K562 (cell line): Measurements from ENCODE around the gene PPY. TPM values are rescaled to one million over a fixed set of nuclear protein-coding genes. Genes with fewer than 3 reads are reported as not detected.

Experiments used
- DNMT1 ChIP-seq: fragments of 450-650 bp; IDR thresholded peaks from 2 replicates; pipeline ENCODE4 v1.6.1; 2016; ENCODE audit warnings: antibody characterized with exemption, mild to moderate bottlenecking
- EP300 ChIP-seq: IDR thresholded peaks from 2 replicates; pipeline ENCODE4 v1.6.1; 2012; ENCODE audit warnings: low read length, improper control_type of control experiment
- KLF1 ChIP-seq: fragments of 450-650 bp; IDR thresholded peaks from 2 replicates; pipeline ENCODE4 v1.6.1; 2016; ENCODE audit warnings: missing genetic modification characterization, missing compliant biosample characterization
- MEF2A ChIP-seq: IDR thresholded peaks from 2 replicates; pipeline ENCODE4 v1.6.1; 2011; ENCODE audit warnings: low read depth, mild to moderate bottlenecking, low read length, moderate library complexity; ENCODE audit not compliant: control insufficient read depth
- NR2C2 ChIP-seq, 2 experiments: fragments of 200-800 bp in 1 of 2; sonication (Bioruptor generic) in 1 of 2; sonication (generic) in 1 of 2; formaldehyde crosslinking in 1 of 2; IDR thresholded peaks; 2 replicates each; pipeline versions ENCODE4 v1.6.1 to v1.8.0; 2016 to 2022; ENCODE audit warnings: mild to moderate bottlenecking in 1 of 2, missing compliant biosample characterization in 1 of 2, missing genetic modification characterization in 1 of 2, missing genetic modification reagents in 1 of 2
- NR4A1 ChIP-seq, 2 experiments: fragments of 250-450 bp in 1 of 2; fragments of 450-650 bp in 1 of 2; sonication (Bioruptor Pico) in 1 of 2; IDR thresholded peaks; 2 replicates each; pipeline versions ENCODE4 v1.4.0 to v1.6.1; 2016 to 2020; ENCODE audit warnings: mild to moderate bottlenecking in 2 of 2, missing compliant biosample characterization in 1 of 2, missing genetic modification characterization in 1 of 2, moderate library complexity in 1 of 2
- PCBP2 ChIP-seq: fragments of 200-400 bp; formaldehyde crosslinking; IDR thresholded peaks from 2 replicates; pipeline ENCODE4 v1.6.1; 2018; ENCODE audit warnings: low read length, low read depth, mild to moderate bottlenecking, moderate library complexity; ENCODE audit not compliant: poor library complexity, severe bottlenecking
- SRSF7 ChIP-seq: fragments of 200-400 bp; formaldehyde crosslinking; optimal IDR thresholded peaks from 2 replicates; pipeline ENCODE3; 2017; ENCODE audit warnings: mild to moderate bottlenecking, low read depth, low read length
- SRSF9 ChIP-seq: fragments of 200-400 bp; formaldehyde crosslinking; IDR thresholded peaks from 2 replicates; pipeline ENCODE4 v1.6.1; 2017; ENCODE audit warnings: low read depth, low read length, borderline replicate concordance
- TEAD1 ChIP-seq, 2 experiments: fragments of 450-650 bp in 1 of 2; sonication (generic) in 1 of 2; formaldehyde crosslinking; IDR thresholded peaks; 2 replicates each; pipeline versions ENCODE4 v1.4.0 to v1.8.0; 2020 to 2022; ENCODE audit warnings: mild to moderate bottlenecking in 2 of 2, missing genetic modification reagents in 1 of 2
- WHSC1 ChIP-seq: IDR thresholded peaks from one replicate; pipeline ENCODE4 v1.6.1; 2012; ENCODE audit warnings: low read length, control low read depth, inconsistent platforms
- XRCC5 ChIP-seq: fragments of 200-400 bp; formaldehyde crosslinking; IDR thresholded peaks from 2 replicates; pipeline ENCODE4 v1.6.1; 2017; ENCODE audit warnings: low read depth, mild to moderate bottlenecking, low read length
- ZNF583 ChIP-seq: fragments of 250-450 bp; sonication (Bioruptor Pico); IDR thresholded peaks from 2 replicates; pipeline ENCODE4 v1.4.0; 2020
- ZNF644 ChIP-seq: fragments of 200-800 bp; sonication (Bioruptor generic); IDR thresholded peaks from 2 replicates; pipeline ENCODE4 v1.6.1; 2016; ENCODE audit warnings: low read depth, missing genetic modification characterization, missing compliant biosample characterization
- ZZZ3 ChIP-seq: fragments of 450-650 bp; IDR thresholded peaks from 2 replicates; pipeline ENCODE4 v1.6.1; 2016; ENCODE audit warnings: antibody characterized with exemption, mild to moderate bottlenecking, moderate library complexity
- polyA plus RNA-seq, 8 experiments: library from polyadenylated mRNA; depleted of rRNA in 4 of 8; stranded (reverse) in 5 of 8; unstranded in 3 of 8; fragments of >200 nt; fragmentation: Nextera tagmentation in 2 of 8; fragmentation: Illumina TruSeq in 1 of 8; extraction: Ambion mirVana in 2 of 8; extraction: Trizol in 1 of 8; gene quantifications; 2 replicates each; pipeline versions ENCODE4 v1.2.1 to v1.2.3, GENCODE V29; 2011 to 2014; ENCODE audit warnings: inconsistent platforms in 1 of 8, missing spikeins in 1 of 8
- total RNA-seq, 7 experiments: library from RNA; depleted of rRNA in 6 of 7; stranded (reverse); fragments of >200 nt in 6 of 7; fragmentation: Illumina TruSeq in 2 of 7; extraction: Trizol in 2 of 7; gene quantifications; 2 replicates each; pipeline versions ENCODE4 v1.2.1 to v1.2.3, GENCODE V29; 2011 to 2021; ENCODE audit warnings: low replicate concordance in 1 of 7
- TF ChIP-seq, protein P1 (sequence below): fragments of 450-650 bp; formaldehyde crosslinking; IDR thresholded peaks from 2 replicates; pipeline ENCODE4 v1.4.0; 2020; ENCODE audit warnings: mild to moderate bottlenecking, moderate library complexity
- TF ChIP-seq, protein P2 (sequence below): fragments of 200-800 bp; sonication (Bioruptor generic); IDR thresholded peaks from 2 replicates; pipeline ENCODE4 v1.6.1; 2017; ENCODE audit warnings: missing genetic modification characterization, missing compliant biosample characterization
- TF ChIP-seq, protein P3 (sequence below): fragments of 200-800 bp; sonication (Bioruptor generic); IDR thresholded peaks from 2 replicates; pipeline ENCODE4 v1.6.1; 2017; ENCODE audit warnings: missing genetic modification characterization, missing compliant biosample characterization
- TF ChIP-seq, protein P4 (sequence below): fragments of 250-450 bp; sonication (Bioruptor Pico); IDR thresholded peaks from 2 replicates; pipeline ENCODE4 v1.8.0; 2022; ENCODE audit warnings: moderate library complexity, mild to moderate bottlenecking, inconsistent platforms
- TF ChIP-seq, protein P5 (sequence below): IDR thresholded peaks from 2 replicates; pipeline ENCODE4 v1.6.1; 2011; ENCODE audit not compliant: insufficient read length; ENCODE audit errors: extremely low read depth

Gene PPY
- total and polyA plus RNA-seq, 9 of the 15 experiments (the other 6 are each of a cell fraction or from before 2014, with no cell fraction given), result not detected

DNA sequence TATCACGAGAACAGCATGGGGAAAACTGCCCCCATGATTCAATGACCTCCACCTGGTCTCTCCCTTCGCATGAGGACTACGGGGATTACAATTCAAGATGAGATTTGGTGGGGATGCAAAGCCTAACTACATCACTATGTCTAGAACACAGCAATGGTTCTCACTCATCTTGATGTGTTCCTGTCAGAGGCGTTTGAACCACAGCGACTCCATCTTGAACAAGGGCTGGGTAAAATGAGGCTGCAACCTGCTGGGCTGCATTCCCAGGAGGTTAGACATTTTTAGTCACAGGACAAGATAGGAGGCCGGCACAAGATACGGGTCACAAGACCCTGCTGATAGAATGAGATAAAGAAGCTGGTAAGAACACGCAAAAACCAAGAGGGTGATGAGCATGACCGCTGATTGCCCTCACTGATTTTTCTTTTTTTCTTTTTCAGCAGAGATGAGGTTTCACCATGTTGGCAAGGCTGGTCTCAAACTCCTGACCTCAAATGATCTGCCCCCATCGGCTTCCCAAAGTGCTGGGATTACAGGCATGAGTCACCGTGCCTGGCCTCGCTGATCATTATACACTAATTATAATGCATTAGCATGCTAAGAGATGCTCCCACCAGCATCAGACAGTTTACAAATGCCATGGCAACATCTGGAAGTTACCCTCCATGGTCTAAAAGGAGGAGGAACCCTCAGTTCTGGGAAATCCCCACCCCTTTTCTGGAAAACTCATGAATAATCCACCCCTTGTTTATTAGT, 3.0 kb upstream of the PPY start (continued):
- TF ChIP-seq NR4A1 (CRISPR knock-in tag; IDR thresholded peaks at IDR 0.05) (no peak), NR4A1 (tag; IDR thresholded peaks at IDR 0.05) (peak; percentile 97), PCBP2 (no peak), NR2C2 (CRISPR knock-in tag; IDR thresholded peaks at IDR 0.05) (no peak), NR2C2 (tag; IDR thresholded peaks at IDR 0.05) (0 out of 2 replicates have a peak, but pooled peaks have one; percentile 39), MEF2A (no peak), ZZZ3 (no peak), ZNF583 (CRISPR knock-in tag) (peak; percentile 95), KLF1 (tag) (0 out of 2 replicates have a peak, but pooled peaks have one; percentile 55), EP300 (no peak; the same call in 1 of the 2 replicates), SRSF9 (no peak), WHSC1 (no peak), SRSF7 (no peak), ZNF644 (tag) (peak; percentile 95), XRCC5 (no peak), DNMT1 (no peak), TEAD1 (CRISPR knock-in tag; IDR thresholded peaks at IDR 0.05) (peak in 1 of 2 experiments; percentile 94; a peak in 2 of 4 replicates)
- TF ChIP-seq, protein P1, sequence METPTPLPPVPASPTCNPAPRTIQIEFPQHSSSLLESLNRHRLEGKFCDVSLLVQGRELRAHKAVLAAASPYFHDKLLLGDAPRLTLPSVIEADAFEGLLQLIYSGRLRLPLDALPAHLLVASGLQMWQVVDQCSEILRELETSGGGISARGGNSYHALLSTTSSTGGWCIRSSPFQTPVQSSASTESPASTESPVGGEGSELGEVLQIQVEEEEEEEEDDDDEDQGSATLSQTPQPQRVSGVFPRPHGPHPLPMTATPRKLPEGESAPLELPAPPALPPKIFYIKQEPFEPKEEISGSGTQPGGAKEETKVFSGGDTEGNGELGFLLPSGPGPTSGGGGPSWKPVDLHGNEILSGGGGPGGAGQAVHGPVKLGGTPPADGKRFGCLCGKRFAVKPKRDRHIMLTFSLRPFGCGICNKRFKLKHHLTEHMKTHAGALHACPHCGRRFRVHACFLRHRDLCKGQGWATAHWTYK (CRISPR knock-in tag), result 0 out of 2 replicates have a peak, but pooled peaks have one; percentile 30
- TF ChIP-seq, protein P2, sequence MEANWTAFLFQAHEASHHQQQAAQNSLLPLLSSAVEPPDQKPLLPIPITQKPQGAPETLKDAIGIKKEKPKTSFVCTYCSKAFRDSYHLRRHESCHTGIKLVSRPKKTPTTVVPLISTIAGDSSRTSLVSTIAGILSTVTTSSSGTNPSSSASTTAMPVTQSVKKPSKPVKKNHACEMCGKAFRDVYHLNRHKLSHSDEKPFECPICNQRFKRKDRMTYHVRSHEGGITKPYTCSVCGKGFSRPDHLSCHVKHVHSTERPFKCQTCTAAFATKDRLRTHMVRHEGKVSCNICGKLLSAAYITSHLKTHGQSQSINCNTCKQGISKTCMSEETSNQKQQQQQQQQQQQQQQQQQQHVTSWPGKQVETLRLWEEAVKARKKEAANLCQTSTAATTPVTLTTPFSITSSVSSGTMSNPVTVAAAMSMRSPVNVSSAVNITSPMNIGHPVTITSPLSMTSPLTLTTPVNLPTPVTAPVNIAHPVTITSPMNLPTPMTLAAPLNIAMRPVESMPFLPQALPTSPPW (CRISPR knock-in tag), result no peak
- TF ChIP-seq, protein P3, sequence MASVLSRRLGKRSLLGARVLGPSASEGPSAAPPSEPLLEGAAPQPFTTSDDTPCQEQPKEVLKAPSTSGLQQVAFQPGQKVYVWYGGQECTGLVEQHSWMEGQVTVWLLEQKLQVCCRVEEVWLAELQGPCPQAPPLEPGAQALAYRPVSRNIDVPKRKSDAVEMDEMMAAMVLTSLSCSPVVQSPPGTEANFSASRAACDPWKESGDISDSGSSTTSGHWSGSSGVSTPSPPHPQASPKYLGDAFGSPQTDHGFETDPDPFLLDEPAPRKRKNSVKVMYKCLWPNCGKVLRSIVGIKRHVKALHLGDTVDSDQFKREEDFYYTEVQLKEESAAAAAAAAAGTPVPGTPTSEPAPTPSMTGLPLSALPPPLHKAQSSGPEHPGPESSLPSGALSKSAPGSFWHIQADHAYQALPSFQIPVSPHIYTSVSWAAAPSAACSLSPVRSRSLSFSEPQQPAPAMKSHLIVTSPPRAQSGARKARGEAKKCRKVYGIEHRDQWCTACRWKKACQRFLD (CRISPR knock-in tag), result peak; percentile 86
- TF ChIP-seq, protein P4, sequence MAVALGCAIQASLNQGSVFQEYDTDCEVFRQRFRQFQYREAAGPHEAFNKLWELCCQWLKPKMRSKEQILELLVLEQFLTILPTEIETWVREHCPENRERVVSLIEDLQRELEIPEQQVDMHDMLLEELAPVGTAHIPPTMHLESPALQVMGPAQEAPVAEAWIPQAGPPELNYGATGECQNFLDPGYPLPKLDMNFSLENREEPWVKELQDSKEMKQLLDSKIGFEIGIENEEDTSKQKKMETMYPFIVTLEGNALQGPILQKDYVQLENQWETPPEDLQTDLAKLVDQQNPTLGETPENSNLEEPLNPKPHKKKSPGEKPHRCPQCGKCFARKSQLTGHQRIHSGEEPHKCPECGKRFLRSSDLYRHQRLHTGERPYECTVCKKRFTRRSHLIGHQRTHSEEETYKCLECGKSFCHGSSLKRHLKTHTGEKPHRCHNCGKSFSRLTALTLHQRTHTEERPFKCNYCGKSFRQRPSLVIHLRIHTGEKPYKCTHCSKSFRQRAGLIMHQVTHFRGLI (CRISPR knock-in tag), result peak; percentile 59; the same call in 1 of the 2 replicates
- TF ChIP-seq, protein P5, sequence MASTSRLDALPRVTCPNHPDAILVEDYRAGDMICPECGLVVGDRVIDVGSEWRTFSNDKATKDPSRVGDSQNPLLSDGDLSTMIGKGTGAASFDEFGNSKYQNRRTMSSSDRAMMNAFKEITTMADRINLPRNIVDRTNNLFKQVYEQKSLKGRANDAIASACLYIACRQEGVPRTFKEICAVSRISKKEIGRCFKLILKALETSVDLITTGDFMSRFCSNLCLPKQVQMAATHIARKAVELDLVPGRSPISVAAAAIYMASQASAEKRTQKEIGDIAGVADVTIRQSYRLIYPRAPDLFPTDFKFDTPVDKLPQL, result no peak
